ENCODE data around the gene MEP1A.
A peak's percentile ranks its signal among the peaks of the same experiment; 100 is the strongest.
"Not testable (repeated sequence)": the region's sequence is repeated elsewhere in the genome, so short reads cannot be mapped to it uniquely, and the experiment has no call there.

The MEP1A gene

GRCh38 chr6:46834257-46834916 lies 41.2 kb downstream of the MEP1A start:
- H3K9me3 Mint-ChIP-seq; ATAC-seq; H3K4me1 Mint-ChIP-seq; H3K4me3 Mint-ChIP-seq; H3K27ac Mint-ChIP-seq; H3K36me3 Mint-ChIP-seq (ENCODE audit: low read depth); DNase-seq; H3K27me3 Mint-ChIP-seq: not testable (repeated sequence)

GRCh38 chr6:46834991-46835390 lies 41.8 kb downstream of the MEP1A start:
- DNase-seq; H3K4me1 Mint-ChIP-seq; H3K9me3 Mint-ChIP-seq; H3K4me3 Mint-ChIP-seq; ATAC-seq; H3K27me3 Mint-ChIP-seq; H3K36me3 Mint-ChIP-seq (ENCODE audit: low read depth); H3K27ac Mint-ChIP-seq: not testable (repeated sequence)

GRCh38 chr6:46838033-46838432 lies 44.8 kb downstream of the MEP1A start:
- DNase-seq (no peak), ATAC-seq (no peak)
- Mint-ChIP-seq H3K9me3 (peaks cover 26% of the 10 kb centered on the region), H3K4me1 (no peaks in the 10 kb centered on the region), H3K4me3 (no peak overlapping the region), H3K27ac (no peak overlapping the region), H3K36me3 (ENCODE audit: low read depth) (peaks cover 5% of the 10 kb centered on the region), H3K27me3 (peaks cover 3% of the 10 kb centered on the region)

GRCh38 chr6:46842252-46842846 lies 49.2 kb downstream of the MEP1A start:
- ATAC-seq; DNase-seq; H3K27ac Mint-ChIP-seq; H3K27me3 Mint-ChIP-seq; H3K36me3 Mint-ChIP-seq (ENCODE audit: low read depth); H3K4me1 Mint-ChIP-seq; H3K4me3 Mint-ChIP-seq: not testable (repeated sequence)
- H3K9me3 Mint-ChIP-seq, result peaks cover 27% of the 10 kb centered on the region

- Mint-ChIP-seq H3K4me3 (no peak overlapping the region), H3K4me1 (peaks cover 4% of the 10 kb centered on the region), H3K9me3 (peaks cover 23% of the 10 kb centered on the region), H3K36me3 (ENCODE audit: low read depth) (peaks cover 5% of the 10 kb centered on the region), H3K27me3 (peaks cover 26% of the 10 kb centered on the region), H3K27ac (no peak overlapping the region)
- DNase-seq (no peak), ATAC-seq (no peak)
Observed at GRCh38 chr6:46845126-46845525, 51.9 kb downstream of the MEP1A start.

- Mint-ChIP-seq H3K27me3 (peaks cover 28% of the 10 kb centered on the region), H3K4me1 (peaks cover 4% of the 10 kb centered on the region), H3K9me3 (no peaks in the 10 kb centered on the region), H3K27ac (no peak overlapping the region), H3K36me3 (ENCODE audit: low read depth) (no peaks in the 10 kb centered on the region), H3K4me3 (peak overlapping the region; percentile 48)
- peak; percentile 82 for ATAC-seq
- DNase-seq, result peak; percentile 79
Observed at GRCh38 chr6:46848684-46849360, 55.6 kb downstream of the MEP1A start.

- no peaks in the 10 kb centered on the region for H3K36me3 Mint-ChIP-seq (ENCODE audit: low read depth)
- peaks cover 28% of the 10 kb centered on the region for H3K27me3 Mint-ChIP-seq
- H3K4me3 Mint-ChIP-seq, result no peak overlapping the region
- no peak for ATAC-seq
- H3K9me3 Mint-ChIP-seq, result no peaks in the 10 kb centered on the region
- no peak for DNase-seq
- H3K27ac Mint-ChIP-seq, result no peak overlapping the region
- H3K4me1 Mint-ChIP-seq, result peaks cover 4% of the 10 kb centered on the region
Observed at GRCh38 chr6:46849361-46849690, 56.1 kb downstream of the MEP1A start.

GRCh38 chr6:46850792-46851191 lies 57.6 kb downstream of the MEP1A start:
- Mint-ChIP-seq H3K27me3 (peaks cover 28% of the 10 kb centered on the region), H3K4me1 (peaks cover 4% of the 10 kb centered on the region), H3K9me3 (no peaks in the 10 kb centered on the region), H3K4me3 (no peak overlapping the region), H3K36me3 (ENCODE audit: low read depth) (no peaks in the 10 kb centered on the region), H3K27ac (no peak overlapping the region)
- no peak for DNase-seq
- ATAC-seq, result no peak

- H3K27ac Mint-ChIP-seq; DNase-seq; H3K4me3 Mint-ChIP-seq; H3K4me1 Mint-ChIP-seq; H3K9me3 Mint-ChIP-seq; H3K36me3 Mint-ChIP-seq (ENCODE audit: low read depth); ATAC-seq: not testable (repeated sequence)
- H3K27me3 Mint-ChIP-seq, result peaks cover 26% of the 10 kb centered on the region
Observed at GRCh38 chr6:46851576-46851975, 58.4 kb downstream of the MEP1A start.

- H3K27ac Mint-ChIP-seq; H3K36me3 Mint-ChIP-seq (ENCODE audit: low read depth); H3K27me3 Mint-ChIP-seq; H3K4me3 Mint-ChIP-seq; ATAC-seq; H3K4me1 Mint-ChIP-seq; H3K9me3 Mint-ChIP-seq: not testable (repeated sequence)
- DNase-seq, result peak; percentile 44
Observed at GRCh38 chr6:46855966-46856365, 62.8 kb downstream of the MEP1A start.

GRCh38 chr6:46862381-46862780 lies 69.2 kb downstream of the MEP1A start:
- Mint-ChIP-seq H3K36me3 (ENCODE audit: low read depth) (no peaks in the 10 kb centered on the region), H3K27ac (no peak overlapping the region), H3K4me3 (no peak overlapping the region), H3K4me1 (no peaks in the 10 kb centered on the region), H3K27me3 (peaks cover 8% of the 10 kb centered on the region), H3K9me3 (no peaks in the 10 kb centered on the region)
- no peak for DNase-seq
- ATAC-seq, result no peak

- H3K9me3 Mint-ChIP-seq, result no peaks in the 10 kb centered on the region
- no peak overlapping the region for H3K4me3 Mint-ChIP-seq
- peaks cover 11% of the 10 kb centered on the region for H3K27me3 Mint-ChIP-seq
- H3K36me3 Mint-ChIP-seq (ENCODE audit: low read depth), result no peaks in the 10 kb centered on the region
- H3K4me1 Mint-ChIP-seq, result no peaks in the 10 kb centered on the region
- DNase-seq, result no peak
- ATAC-seq, result no peak
- H3K27ac Mint-ChIP-seq, result no peak overlapping the region
Observed at GRCh38 chr6:46863791-46864190, 70.6 kb downstream of the MEP1A start.

GRCh38 chr6:46865221-46865620 lies 72.0 kb downstream of the MEP1A start:
- Mint-ChIP-seq H3K4me3 (no peak overlapping the region), H3K27me3 (peaks cover 13% of the 10 kb centered on the region), H3K4me1 (no peaks in the 10 kb centered on the region), H3K9me3 (no peaks in the 10 kb centered on the region), H3K27ac (no peak overlapping the region), H3K36me3 (ENCODE audit: low read depth) (no peaks in the 10 kb centered on the region)
- ATAC-seq (no peak), DNase-seq (no peak)

GRCh38 chr6:46867411-46867810 lies 74.2 kb downstream of the MEP1A start:
- no peak for DNase-seq
- Mint-ChIP-seq H3K27ac (no peak overlapping the region), H3K27me3 (peaks cover 17% of the 10 kb centered on the region)

GRCh38 chr6:46876126-46876525 lies 82.9 kb downstream of the MEP1A start:
- Mint-ChIP-seq H3K27me3 (peaks cover 16% of the 10 kb centered on the region), H3K4me3 (no peak overlapping the region), H3K27ac (no peak overlapping the region), H3K4me1 (no peaks in the 10 kb centered on the region), H3K36me3 (ENCODE audit: low read depth) (no peaks in the 10 kb centered on the region), H3K9me3 (no peaks in the 10 kb centered on the region)
- DNase-seq (no peak), ATAC-seq (no peak)

More at GRCh38 chr6:46867411-46867810, 74.2 kb downstream of the MEP1A start:
- H3K4me3 Mint-ChIP-seq, result no peak overlapping the region
- H3K4me1 Mint-ChIP-seq, result no peaks in the 10 kb centered on the region
- no peaks in the 10 kb centered on the region for H3K36me3 Mint-ChIP-seq (ENCODE audit: low read depth)
- ATAC-seq, result no peak
- H3K9me3 Mint-ChIP-seq, result no peaks in the 10 kb centered on the region
